GM12878 (cell line): ENCODE data around the gene SRSF1. TPM values are rescaled to one million over a fixed set of nuclear protein-coding genes. Genes with fewer than 3 reads are reported as not detected.
A peak's percentile ranks its signal among the peaks of the same experiment; 100 is the strongest.

ENCODE experiments used
- DPF2 ChIP-seq: fragments of 450-650 bp; IDR thresholded peaks from 2 replicates; pipeline ENCODE4 v1.6.1; 2017; ENCODE audit warnings: mild to moderate bottlenecking
- EED ChIP-seq: sonication (generic); IDR thresholded peaks from 2 replicates; pipeline ENCODE4 v1.6.1; 2016; ENCODE audit warnings: antibody characterized with exemption, low read depth
- EP300 ChIP-seq, 2 experiments: fragments of 150-350 bp in 1 of 2; IDR thresholded peaks; 2 replicates each; pipeline ENCODE4 v1.6.1; 2011 to 2012; ENCODE audit warnings: low read depth in 2 of 2, low read length in 2 of 2, borderline replicate concordance in 1 of 2, improper control_type of control experiment in 1 of 2, inconsistent platforms in 1 of 2; ENCODE audit not compliant: control insufficient read depth in 1 of 2
- ETV6 ChIP-seq, 2 experiments: fragments of 450-650 bp in 1 of 2; IDR thresholded peaks in 1 of 2; conservative IDR thresholded peaks in 1 of 2; 2 replicates each; pipeline ENCODE4 v1.6.1; 2014; ENCODE audit warnings: antibody characterized with exemption in 1 of 2, borderline replicate concordance in 1 of 2, low read depth in 1 of 2, mild to moderate bottlenecking in 1 of 2, moderate library complexity in 1 of 2
- GABPA ChIP-seq: IDR thresholded peaks from 2 replicates; pipeline ENCODE4 v1.6.1; 2014; ENCODE audit warnings: antibody characterized with exemption, low read depth, mild to moderate bottlenecking, inconsistent platforms
- HCFC1 ChIP-seq: fragments of 150-350 bp; IDR thresholded peaks from 2 replicates; pipeline ENCODE4 v1.6.1; 2014; ENCODE audit warnings: low read length
- HDAC6 ChIP-seq: fragments of 200-600 bp; sonication (generic); IDR thresholded peaks from one replicate; pipeline ENCODE4 v1.8.0; 2017; ENCODE audit warnings: antibody characterized with exemption; ENCODE audit not compliant: unreplicated experiment
- JUND ChIP-seq: IDR thresholded peaks from 2 replicates; pipeline ENCODE4 v1.6.1; 2012; ENCODE audit warnings: low read depth, mild to moderate bottlenecking, low read length, improper control_type of control experiment, moderate library complexity
- MTA3 ChIP-seq: IDR thresholded peaks from 2 replicates; pipeline ENCODE4 v1.6.1; 2012; ENCODE audit warnings: low read length, inconsistent platforms, borderline replicate concordance
- MYB ChIP-seq: fragments of 150-350 bp; IDR thresholded peaks from 2 replicates; pipeline ENCODE4 v1.6.1; 2014; ENCODE audit warnings: mild to moderate bottlenecking, low read depth, low read length, borderline replicate concordance
- NBN ChIP-seq: fragments of 450-650 bp; IDR thresholded peaks from 2 replicates; pipeline ENCODE4 v1.6.1; 2016
- NFIC ChIP-seq: IDR thresholded peaks from 2 replicates; pipeline ENCODE4 v1.6.1; 2012; ENCODE audit warnings: low read depth, mild to moderate bottlenecking, inconsistent platforms, low read length, moderate library complexity
- NFYB ChIP-seq: IDR thresholded peaks from 2 replicates; pipeline ENCODE4 v1.6.1; 2011; ENCODE audit warnings: low read depth, mild to moderate bottlenecking, low read length, improper control_type of control experiment, moderate library complexity; ENCODE audit not compliant: insufficient read depth
- NR2C2 ChIP-seq: IDR thresholded peaks from 2 replicates; pipeline ENCODE4 v1.6.1; 2011; ENCODE audit warnings: borderline replicate concordance, low read depth; ENCODE audit not compliant: control insufficient read depth, insufficient read length
- NRF1 ChIP-seq: conservative IDR thresholded peaks from 2 replicates; pipeline ENCODE4 v1.6.1; 2011; ENCODE audit warnings: mild to moderate bottlenecking, low read depth, low read length, improper control_type of control experiment
- POU2F2 ChIP-seq: IDR thresholded peaks from 3 replicates; pipeline ENCODE4 v1.6.1; 2011; ENCODE audit warnings: low read depth, mild to moderate bottlenecking, low read length, borderline replicate concordance
- RB1 ChIP-seq: fragments of 450-650 bp; formaldehyde crosslinking; IDR thresholded peaks from 2 replicates; pipeline ENCODE4 v1.6.1; 2017; ENCODE audit warnings: mild to moderate bottlenecking, borderline replicate concordance
- RBBP5 ChIP-seq: fragments of 200-600 bp; sonication (generic); conservative IDR thresholded peaks from 2 replicates; pipeline ENCODE4 v1.6.1; 2016
- RUNX3 ChIP-seq: IDR thresholded peaks from 2 replicates; pipeline ENCODE4 v1.6.1; 2012; ENCODE audit warnings: low read length, inconsistent platforms
- SMARCA5 ChIP-seq: fragments of 450-650 bp; IDR thresholded peaks from 2 replicates; pipeline ENCODE4 v1.6.1; 2017; ENCODE audit warnings: mild to moderate bottlenecking
- SMC3 ChIP-seq: IDR thresholded peaks from 2 replicates; pipeline ENCODE4 v1.6.1; 2011; ENCODE audit warnings: low read length, improper control_type of control experiment, borderline replicate concordance
- SP1 ChIP-seq: IDR thresholded peaks from one replicate; pipeline ENCODE4 v1.6.1; 2011; ENCODE audit warnings: low read depth, low read length
- SRF ChIP-seq, 2 experiments: IDR thresholded peaks; 2 replicates each; pipeline ENCODE4 v1.6.1; 2011; ENCODE audit warnings: low read depth in 2 of 2, low read length in 2 of 2, mild to moderate bottlenecking in 1 of 2, moderate library complexity in 1 of 2
- TAF1 ChIP-seq: IDR thresholded peaks from 2 replicates; pipeline ENCODE4 v1.6.1; 2011; ENCODE audit warnings: mild to moderate bottlenecking, low read depth, low read length, borderline replicate concordance
- TCF12 ChIP-seq: IDR thresholded peaks from 2 replicates; pipeline ENCODE4 v1.6.1; 2011; ENCODE audit warnings: low read depth, mild to moderate bottlenecking, low read length
- YBX1 ChIP-seq: fragments of 450-650 bp; IDR thresholded peaks from 2 replicates; pipeline ENCODE4 v1.6.1; 2016; ENCODE audit warnings: antibody characterized with exemption
- ZNF384 ChIP-seq: IDR thresholded peaks from 2 replicates; pipeline ENCODE4 v1.6.1; 2012; ENCODE audit warnings: low read depth, mild to moderate bottlenecking, low read length, improper control_type of control experiment, borderline replicate concordance
- polyA plus RNA-seq, 11 experiments: library from polyadenylated mRNA; depleted of rRNA in 4 of 11; unstranded in 6 of 11; stranded (reverse) in 5 of 11; fragments of >200 nt; fragmentation: Nextera tagmentation in 4 of 11; fragmentation: Illumina TruSeq in 1 of 11; extraction: Ambion mirVana in 4 of 11; extraction: Trizol in 1 of 11; gene quantifications; 1 replicate in 1 of 11; 2 replicates in 10 of 11; pipeline versions ENCODE4 v1.2.1 to v1.2.3, GENCODE V29; 2011 to 2016; ENCODE audit warnings: inconsistent platforms in 2 of 11, missing spikeins in 2 of 11, low read depth in 1 of 11
- total RNA-seq, 4 experiments: library from RNA; depleted of rRNA in 3 of 4; stranded (reverse); fragments of >200 nt in 3 of 4; fragmentation: Illumina TruSeq in 1 of 4; extraction: Trizol in 1 of 4; gene quantifications; 2 replicates each; pipeline versions ENCODE4 v1.2.1 to v1.2.3, GENCODE V29; 2013 to 2021
- TF ChIP-seq, protein P1 (sequence below): IDR thresholded peaks from 2 replicates; pipeline ENCODE4 v1.6.1; 2012; ENCODE audit warnings: low read depth, low read length, improper control_type of control experiment
- TF ChIP-seq, protein P2 (sequence below): fragments of 450-650 bp; formaldehyde crosslinking; IDR thresholded peaks from 2 replicates; pipeline ENCODE4 v1.4.0; 2022; ENCODE audit warnings: mild to moderate bottlenecking, moderate library complexity

The SRSF1 gene
- total and polyA plus RNA-seq, 10 of the 15 experiments (the other 5 are each of a cell fraction or from before 2014, with no cell fraction given), result 101 to 474 (median 404) TPM

DNA sequence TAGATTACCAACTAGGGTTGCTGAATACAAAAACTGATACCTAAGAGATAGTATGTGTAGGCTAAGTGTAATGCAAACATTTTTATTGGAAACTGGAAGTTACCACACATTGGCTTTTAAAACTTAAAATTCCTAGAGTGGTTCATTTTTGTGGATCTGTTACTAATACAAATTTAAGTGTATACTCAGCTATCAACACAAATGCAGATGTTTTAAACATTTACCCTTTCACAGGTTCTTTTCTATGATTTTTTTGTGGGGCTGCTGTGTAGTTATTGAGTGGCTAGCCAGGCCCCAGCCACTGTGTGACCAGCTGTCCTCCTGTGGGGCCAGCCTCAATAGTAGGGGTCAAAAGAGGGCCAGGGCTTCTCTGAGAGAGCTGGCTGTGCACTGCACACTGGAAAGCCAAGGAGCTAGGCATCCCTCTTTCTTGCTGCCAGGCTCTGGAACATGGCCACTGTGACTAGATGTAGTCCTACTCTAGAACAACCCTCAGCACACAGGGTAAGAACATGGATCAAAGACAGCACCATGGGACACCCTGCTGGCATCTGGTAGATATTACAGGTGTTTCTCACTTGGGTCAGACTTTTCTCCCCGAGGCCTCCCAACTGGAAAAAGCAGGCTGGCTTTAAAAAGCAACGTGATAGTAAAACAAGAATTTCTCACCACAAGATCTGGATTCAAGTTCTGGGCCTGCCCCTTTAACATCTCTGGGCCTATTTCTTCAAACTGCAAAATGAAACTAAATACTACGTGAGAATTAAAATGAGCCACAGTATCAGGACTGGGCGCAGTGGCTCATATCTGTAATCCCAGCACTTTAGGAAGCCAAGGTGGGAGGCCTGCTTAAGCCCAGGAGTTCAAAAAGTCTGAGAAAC lies 11.7 kb downstream of the SRSF1 start (continued):
- TF ChIP-seq JUND, result no peak
- TF ChIP-seq NFIC, result no peak
- no peak for TF ChIP-seq MYB
- TF ChIP-seq MTA3, result peak; percentile 54
- no peak for TF ChIP-seq TAF1
- TF ChIP-seq, protein P1, sequence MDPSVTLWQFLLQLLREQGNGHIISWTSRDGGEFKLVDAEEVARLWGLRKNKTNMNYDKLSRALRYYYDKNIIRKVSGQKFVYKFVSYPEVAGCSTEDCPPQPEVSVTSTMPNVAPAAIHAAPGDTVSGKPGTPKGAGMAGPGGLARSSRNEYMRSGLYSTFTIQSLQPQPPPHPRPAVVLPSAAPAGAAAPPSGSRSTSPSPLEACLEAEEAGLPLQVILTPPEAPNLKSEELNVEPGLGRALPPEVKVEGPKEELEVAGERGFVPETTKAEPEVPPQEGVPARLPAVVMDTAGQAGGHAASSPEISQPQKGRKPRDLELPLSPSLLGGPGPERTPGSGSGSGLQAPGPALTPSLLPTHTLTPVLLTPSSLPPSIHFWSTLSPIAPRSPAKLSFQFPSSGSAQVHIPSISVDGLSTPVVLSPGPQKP, result no peak
- TF ChIP-seq EP300 (IDR thresholded peaks at IDR 0.05; ENCODE audit: borderline replicate concordance in 1 of 2, control insufficient read depth in 1 of 2, low read depth in 2 of 2, low read length in 2 of 2), result no peak
- TF ChIP-seq NFYB, result no peak
- TF ChIP-seq POU2F2, result 0 out of 3 replicates have a peak, but pooled peaks have one; percentile 16
- TF ChIP-seq ZNF384, result no peak
- no peak for TF ChIP-seq RB1
- TF ChIP-seq ETV6 (conservative IDR thresholded peaks at IDR 0.05 in 1 of 2, IDR thresholded peaks at IDR 0.05 in 1 of 2; ENCODE audit: borderline replicate concordance in 1 of 2, low read depth in 1 of 2), result no peak
- no peak for TF ChIP-seq TCF12
- no peak for TF ChIP-seq EED
- no peak for TF ChIP-seq NBN
- TF ChIP-seq SMARCA5, result no peak
- TF ChIP-seq SRF (IDR thresholded peaks at IDR 0.05; ENCODE audit: low read depth in 2 of 2, low read length in 2 of 2), result no peak
- no peak for TF ChIP-seq GABPA
- no peak for TF ChIP-seq DPF2
- TF ChIP-seq YBX1, result no peak
- no peak for TF ChIP-seq RBBP5
- peak; percentile 63; the same call in 1 of the 2 replicates for TF ChIP-seq SMC3
- TF ChIP-seq HDAC6, result no peak
- no peak; the same call in 1 of the 2 replicates for TF ChIP-seq RUNX3
- TF ChIP-seq, protein P2, sequence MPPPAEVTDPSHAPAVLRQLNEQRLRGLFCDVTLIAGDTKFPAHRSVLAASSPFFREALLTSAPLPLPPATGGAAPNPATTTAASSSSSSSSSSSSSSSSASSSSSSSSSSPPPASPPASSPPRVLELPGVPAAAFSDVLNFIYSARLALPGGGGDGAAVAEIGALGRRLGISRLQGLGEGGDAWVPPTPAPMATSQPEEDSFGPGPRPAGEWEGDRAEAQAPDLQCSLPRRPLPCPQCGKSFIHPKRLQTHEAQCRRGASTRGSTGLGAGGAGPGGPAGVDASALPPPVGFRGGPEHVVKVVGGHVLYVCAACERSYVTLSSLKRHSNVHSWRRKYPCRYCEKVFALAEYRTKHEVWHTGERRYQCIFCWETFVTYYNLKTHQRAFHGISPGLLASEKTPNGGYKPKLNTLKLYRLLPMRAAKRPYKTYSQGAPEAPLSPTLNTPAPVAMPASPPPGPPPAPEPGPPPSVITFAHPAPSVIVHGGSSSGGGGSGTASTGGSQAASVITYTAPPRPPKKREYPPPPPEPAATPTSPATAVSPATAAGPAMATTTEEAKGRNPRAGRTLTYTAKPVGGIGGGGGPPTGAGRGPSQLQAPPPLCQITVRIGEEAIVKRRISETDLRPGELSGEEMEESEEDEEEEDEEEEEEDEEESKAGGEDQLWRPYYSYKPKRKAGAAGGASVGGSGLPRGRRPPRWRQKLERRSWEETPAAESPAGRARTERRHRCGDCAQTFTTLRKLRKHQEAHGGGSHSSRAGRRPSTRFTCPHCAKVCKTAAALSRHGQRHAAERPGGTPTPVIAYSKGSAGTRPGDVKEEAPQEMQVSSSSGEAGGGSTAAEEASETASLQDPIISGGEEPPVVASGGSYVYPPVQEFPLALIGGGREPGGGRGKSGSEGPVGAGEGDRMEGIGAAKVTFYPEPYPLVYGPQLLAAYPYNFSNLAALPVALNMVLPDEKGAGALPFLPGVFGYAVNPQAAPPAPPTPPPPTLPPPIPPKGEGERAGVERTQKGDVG (CRISPR knock-in tag), result no peak
- no peak for TF ChIP-seq NR2C2
- TF ChIP-seq SP1, result no peak
- no peak for TF ChIP-seq HCFC1
- no peak for TF ChIP-seq NRF1
